Femur (tissue), 1 donor: Measurements from ENCODE around the gene ZNF445.
"Not testable (repeated sequence)": the region's sequence is repeated elsewhere in the genome, so short reads cannot be mapped to it uniquely, and the experiment has no call there.

Experiments used
- DNase-seq: peaks from one replicate; pipeline ENCODE4 v3.0.0-alpha.2; 2017

The ZNF445 gene

DNA sequence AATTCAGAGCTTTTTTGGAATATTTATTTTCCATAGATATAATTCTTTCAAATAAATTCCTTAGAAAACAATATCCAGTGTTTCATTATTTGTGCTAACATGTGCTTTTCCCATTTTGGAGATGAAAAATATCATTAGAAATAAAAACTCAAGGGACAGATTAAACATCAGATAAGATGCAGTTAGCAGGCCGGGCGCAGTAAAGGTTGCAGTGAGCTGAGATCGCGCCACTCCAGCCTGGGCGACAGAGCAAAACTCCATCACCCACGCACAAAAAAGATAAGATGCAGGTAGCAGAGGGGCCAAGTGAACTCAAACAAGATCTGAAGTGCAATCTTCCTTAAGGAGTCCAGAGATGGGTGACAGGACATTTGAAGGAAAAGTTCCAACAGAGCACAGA, 48.0 kb downstream of the ZNF445 start:
- DNase-seq: no peak

DNA sequence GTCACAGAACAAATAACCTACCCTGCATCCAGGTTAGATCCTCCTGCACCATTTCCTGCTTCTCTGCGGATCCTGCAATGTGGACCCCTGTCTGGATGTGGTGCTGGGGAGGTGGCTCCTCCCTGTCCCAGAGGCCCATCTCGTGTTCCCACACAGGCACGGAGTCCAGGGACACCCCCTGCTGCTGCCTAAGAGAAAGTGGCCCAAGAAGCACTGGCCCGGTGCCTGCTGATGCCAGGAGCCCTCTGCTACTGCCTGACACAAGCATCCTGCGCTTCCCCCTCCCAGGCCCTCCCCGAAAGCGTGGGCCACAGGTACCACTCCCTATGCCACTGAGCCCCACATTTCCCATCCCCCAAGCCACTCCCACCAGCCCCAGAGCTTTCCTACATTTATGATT, 48.6 kb downstream of the ZNF445 start:
- DNase-seq: no peak

DNA sequence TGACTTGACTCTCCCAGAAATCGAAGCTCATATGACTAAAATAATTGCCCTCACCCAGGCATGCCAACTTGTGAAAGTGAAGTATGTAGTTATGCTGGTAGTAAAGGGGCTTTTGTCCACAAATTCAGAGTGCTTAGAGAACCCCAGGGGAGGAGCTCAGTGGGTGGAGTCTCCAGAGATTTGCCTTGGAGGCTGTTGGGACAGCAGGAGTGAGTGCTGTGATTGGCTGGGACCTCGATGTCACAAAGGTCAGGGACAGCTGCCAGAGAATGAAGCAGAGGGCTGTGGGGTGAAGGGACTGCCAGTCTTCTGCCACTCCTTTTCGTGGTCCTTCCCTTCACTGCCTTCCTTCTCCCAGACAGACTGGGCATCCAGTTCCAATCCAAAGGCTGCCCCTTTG, 49.8 kb downstream of the ZNF445 start:
- DNase-seq: no peak

DNA sequence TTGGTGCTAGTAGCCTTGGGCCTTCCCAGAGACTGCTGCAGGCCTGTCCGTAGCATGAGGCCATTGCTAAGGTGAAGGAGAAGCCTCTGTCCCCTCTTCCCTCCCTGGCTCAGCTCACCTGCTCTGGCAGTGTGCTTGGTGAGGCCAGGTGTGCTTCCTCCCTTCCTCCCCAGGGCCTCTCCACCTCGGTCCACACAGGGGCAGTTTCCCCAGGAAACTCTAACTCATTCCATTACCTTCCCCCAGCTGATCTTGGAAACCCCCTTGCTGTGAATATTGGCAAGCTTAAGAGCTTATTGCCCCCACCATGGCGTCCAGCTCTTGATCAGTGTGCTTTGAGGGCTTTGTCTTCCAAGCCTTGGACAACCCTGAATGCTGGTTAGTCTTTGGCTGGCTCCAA, 52.7 kb downstream of the ZNF445 start:
- DNase-seq: no peak

DNA sequence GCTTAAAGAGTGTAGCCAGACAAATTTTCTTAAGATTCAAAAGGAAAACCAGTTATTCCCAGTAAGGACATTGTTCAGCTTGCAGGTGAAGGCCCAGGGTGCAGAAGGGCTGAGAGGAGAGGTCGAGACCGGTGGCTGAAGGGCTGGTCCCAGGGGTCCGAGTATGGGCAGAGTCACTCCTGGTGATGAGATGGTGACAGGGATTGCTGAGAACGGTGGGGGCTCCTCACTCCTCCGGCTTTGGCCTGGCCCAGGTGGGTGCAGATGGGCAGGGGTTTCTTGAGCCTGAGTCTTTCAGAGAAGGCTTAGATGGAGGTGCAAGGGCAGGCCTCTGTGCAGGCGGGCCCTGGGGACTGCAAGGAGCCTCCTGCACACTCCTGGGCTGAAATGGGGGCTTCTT, 56.2 kb downstream of the ZNF445 start:
- no peak for DNase-seq

DNA sequence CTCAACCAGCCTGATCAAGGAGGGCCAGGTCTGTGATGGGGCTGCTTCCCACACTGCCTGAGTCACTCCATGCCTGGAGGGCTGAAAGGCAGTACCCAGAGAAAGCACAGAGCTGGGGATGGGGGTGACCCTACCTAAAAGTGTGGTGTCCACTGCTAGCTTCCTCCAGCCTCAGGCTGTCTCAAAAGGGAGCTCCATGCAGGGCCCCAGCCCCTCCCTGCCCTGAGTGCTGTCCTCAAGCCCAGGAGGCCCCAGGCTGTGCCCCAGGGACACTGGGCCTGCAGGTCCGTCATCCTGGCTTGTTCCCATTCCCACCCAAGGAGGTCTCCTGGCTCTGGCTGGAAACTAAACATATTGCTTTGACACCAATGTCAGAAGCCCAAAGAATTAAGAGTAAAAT, 56.8 kb downstream of the ZNF445 start:
- no peak for DNase-seq

DNA sequence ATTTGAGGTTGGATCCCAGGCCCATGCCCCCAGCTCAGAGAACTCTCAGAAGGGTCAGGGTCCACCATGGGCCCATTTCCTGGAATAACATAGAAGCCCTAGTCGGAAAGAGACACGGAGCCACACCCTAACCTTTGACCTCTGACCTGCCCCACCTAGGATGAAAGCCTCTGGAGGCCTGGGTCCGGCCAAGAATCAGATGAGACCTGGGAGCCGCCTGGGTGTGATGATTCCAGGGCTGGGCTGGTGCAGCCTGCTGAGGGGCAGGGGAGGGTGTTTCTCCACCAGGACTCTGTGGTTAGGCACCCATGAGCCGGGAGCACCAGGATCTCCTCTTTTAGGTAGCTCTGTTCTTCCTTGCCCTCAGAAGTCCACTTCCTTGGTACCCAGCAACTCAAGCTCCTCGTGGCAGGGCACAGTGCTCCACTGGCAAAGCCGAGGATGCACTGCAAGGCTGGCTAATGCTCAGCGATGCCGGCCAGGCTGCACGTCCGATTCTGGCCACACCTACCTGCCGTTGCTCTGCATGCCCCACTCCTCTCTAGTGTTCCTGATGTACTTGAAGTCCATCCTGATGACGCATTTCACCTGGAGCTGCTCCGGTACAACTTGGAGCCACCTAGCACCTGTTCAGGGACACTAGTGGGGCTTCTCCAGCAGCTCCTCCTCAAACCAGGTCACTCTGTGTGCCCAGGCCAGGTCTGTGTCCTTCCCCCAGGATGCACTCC, 57.4 kb downstream of the ZNF445 start:
- no peak for DNase-seq

DNA sequence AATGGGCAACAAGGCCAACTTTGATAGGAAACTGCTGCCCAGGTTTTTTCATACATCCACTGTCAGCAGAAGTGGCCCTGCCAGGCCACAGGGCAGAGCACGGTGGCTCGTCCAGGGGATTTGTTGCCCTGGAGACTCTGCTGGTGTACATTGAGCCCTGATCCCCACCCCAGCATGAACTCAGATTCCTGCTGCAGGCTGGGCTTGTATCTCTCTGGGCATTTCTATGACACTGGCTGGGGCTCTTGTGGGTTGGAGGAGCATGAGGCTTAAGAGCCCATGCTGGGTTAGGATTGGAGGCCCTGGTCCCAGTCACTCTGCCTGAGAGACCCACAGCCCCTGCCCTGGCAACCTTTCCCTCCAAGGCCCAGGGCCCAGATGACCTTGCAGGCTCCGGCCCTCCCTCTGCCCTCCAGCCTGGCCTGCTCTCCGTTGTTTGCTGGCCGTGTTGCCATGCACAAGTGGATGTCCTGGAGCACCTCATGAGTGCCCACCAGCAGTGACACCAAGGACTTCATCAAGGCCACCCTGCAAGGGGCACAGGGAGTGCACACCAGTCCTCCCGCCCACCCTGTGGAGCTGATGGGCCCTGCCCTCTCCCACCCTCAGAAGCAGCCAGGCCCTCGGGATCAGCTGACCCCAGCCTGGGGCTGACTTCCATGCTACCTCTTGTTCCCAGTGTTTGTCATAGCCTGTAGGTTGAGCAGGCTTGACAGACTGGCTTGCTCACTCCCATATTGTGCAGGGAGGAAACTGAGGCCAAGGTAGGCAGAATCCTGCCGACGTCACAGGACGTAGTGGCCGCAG, 58.2 kb downstream of the ZNF445 start:
- no peak for DNase-seq

DNA sequence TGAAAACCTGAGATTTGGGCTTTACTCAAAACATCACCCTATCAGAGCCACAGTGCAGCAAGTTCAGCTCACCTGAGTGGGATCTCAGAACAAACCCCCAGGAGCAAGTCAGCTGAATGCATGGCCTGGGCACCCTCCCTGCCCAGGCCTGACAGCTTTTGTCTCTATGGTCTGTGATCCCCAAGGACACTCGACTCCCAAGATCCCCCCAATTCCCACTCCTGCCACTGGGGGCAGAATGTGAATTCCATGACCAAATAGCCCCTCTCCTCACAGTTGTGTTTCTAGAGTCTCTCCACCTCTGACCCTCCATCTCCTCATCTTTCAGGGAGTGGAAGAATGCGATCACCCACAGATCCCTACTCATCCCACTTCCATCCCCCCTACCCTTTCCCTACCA, 58.9 kb downstream of the ZNF445 start:
- DNase-seq: no peak

DNA sequence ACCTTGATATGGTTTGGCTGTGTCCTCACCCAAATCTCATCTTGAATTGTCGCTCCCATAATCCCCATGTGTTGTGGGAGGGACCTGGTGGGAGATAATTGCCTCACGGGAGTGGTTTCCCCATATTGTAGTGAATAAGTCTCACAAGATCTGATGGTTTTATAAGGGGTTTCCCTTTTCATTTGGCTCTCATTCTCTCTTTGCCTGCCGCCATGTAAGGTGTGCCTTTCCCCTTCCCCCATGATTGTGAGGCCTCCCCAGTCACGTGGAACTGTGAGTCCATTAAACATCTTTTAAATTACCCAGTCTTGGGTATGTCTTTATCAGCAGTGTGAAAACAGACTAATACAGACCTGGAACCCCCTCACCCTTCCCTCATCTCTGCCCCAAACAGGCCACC, 59.4 kb downstream of the ZNF445 start:
- not testable (repeated sequence) for DNase-seq

DNA sequence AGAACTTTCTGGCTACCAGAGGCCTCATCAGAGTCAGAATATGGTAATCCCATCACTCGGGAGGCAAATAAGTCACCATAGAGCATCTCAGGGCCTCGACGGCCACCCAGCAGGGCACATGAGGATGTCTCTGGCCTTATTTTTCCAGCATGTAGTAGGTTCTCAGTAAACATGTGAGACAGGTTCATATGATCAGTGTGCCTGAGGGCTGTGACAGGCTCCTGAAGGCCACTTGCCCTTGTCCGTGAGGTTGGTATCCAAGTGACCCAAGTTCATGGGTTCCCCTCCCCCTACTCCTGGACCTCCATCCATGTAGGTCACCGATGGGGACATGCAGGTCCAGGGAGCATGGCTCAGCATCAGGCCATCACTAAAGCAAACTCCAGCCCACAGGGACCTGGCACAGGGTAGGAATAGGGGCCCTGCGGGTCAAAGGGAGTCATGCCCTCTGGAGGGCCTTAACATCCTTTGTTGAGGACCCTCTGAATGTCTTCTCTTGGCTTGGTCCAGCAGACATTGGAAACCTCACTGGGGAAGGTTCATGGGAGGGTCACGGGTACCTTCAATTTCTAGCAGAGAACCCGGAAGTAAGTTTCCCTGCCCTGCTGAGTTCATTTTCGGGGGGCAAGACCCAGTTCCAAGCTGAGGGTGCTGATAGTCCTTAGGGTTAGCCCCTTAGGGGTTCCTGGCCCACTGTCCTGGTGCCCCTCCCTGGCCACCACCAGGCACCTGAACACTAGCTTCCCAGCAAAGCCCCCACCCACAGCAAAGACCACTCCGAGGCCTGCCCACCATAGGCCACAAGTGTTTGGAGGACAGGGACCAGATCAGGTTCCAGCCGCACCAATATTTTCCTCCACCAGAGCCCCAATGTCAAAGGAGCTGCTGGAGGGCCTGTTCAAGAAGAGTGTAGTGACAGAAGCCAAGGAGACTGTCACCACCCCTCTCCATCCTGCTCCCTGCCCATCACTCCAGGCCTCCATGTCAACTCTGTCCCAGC, 61.1 kb downstream of the ZNF445 start:
- DNase-seq: no peak

DNA sequence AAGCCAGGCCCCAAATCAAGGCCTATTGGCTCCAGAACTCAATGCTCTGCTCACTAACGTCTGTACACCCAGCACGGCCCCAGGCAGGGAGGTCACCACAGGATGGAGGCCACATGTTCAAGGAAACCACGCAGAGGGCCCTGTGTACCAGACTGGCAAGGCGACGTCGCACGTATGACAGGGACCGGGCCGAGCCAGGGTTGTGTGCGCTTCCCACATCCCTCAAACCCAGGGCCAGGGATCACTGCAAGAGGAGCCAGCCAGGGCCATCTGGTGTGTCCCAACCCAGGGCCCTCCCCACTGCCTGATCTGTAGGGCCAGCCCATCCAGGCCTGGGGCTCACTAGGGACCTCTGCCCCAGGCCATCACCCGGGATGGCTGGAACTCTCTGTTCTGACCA, 62.0 kb downstream of the ZNF445 start:
- DNase-seq: no peak

DNA sequence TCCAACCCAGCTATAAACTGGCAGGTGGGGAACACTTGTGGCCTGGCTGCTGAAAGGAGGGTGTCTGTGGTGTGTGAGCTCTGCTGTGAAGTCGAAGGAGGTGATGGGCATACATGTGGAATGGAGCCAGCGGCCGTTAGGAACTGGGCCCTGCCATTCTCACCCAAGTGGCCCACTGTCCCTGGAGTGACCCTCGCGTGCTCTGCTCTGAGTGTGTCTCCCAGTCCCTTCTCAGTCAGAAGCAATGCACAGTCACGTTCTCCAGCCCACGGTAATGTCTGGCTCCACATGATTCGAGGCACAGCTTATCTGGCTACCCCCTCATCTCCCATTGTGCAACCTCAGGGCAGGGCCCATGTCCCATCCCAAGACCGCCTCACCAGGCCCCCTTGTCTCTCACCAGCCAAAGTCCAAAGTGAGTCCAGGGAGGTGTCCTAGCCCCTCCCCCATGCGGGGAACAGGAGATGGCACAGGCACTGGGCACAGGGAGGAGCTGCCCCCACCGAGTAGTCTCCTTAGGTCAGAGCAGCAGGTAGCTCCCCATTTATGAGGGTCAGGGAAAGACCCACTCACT, 62.9 kb downstream of the ZNF445 start:
- no peak for DNase-seq

DNA sequence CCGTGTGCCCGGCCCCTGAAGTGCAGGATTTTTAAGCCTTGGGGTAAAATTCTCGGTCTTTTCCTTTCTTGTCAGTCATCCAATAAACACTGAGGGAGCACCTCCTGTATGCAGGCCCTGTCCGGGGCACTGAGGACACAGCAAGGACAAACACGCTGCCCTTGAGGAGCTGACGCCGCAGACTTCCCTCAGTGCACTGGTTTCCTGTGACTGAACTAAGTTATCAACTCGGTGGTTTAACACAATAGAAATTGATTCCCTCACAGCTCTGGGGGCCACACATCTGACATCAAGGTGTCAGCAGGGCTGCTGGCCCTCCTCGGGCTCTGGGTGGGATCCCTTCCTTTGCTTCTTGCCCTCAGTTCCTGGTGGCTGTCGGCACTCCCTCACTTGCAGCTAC, 65.1 kb downstream of the ZNF445 start:
- DNase-seq: no peak

DNA sequence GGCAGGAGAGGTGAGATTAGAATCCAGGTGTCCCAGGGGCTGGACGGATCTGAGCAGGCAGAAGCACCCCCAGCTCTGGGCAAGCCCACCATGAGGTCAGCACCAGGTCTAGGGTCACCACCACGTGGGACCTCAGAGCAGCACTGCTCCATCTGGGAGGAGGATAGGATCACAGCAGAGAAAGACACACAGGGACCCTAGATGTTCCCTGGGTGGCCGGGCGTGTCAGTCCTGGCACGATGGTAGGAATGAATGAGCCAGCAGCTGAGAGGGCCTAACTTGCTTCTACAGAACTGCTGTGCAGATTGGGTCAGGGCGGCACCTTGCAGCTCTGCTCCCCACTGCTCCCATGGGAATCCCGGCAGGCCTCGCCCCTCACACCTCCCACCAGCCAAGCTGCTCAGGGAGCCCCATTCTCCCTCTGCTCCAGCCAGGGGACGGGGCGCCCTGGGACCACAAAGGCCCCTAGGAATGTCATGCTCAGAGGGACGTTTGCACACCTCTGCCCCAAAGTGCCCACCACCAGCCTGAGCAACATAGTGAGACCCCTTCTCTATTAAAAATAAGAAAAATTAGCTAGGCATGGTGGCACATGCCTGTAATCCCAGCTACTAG, 66.3 kb downstream of the ZNF445 start:
- DNase-seq: no peak

DNA sequence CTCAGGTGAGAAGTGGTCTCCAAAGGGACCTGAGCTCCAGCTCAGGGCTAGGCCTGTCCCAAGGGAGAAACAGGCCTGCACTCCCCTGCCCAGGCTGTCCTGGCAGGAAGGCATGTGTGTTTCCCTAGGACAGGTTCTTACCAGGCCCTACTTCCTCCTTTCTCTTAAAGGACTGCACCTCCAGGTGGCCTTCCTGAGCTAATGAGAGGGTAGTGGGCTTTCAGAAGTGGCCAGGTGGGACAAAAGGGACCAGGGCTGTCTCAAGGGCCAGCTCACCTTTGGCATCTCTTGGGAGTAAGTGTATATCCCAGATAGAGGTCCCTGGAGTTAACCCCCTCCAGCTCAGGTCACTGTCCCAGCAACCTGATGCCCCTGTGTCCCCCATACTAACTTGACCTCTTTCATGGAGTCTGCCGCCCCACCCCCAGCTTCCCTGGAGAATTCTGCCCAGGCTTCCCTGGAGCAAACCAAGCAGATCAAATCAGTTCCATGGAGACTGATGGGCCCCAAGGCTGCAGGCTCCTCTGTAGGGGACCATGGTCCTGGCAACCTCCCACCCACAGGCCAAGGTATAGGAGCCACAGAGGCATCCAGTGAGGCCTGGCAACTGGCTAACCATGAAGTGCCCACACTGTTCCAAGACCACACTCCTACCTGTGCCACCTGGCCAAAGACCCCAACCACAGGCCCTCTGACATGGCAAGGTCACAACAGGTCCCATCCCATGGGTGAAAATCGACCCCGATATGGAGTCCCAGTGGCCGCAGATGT, 67.6 kb downstream of the ZNF445 start:
- DNase-seq: no peak

DNA sequence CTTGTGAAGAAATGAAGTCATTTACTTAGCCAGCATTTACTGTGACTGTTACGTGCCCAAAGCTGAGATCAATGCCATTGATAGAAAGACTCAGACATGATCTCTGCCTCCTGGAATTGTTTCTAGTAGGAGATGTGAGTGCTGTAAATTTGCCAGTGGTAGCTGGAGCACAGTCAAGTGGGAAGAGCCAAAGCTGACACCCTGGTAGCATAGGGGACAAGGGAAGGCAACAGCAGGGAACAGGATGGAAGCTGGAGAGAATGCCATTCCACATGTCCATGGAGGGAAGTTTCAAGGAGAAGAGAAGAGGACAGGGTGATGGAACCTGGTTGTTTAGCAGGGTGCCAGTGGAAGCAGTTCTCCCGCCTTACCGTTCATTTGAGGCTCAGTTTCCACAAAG, 74.9 kb downstream of the ZNF445 start:
- no peak for DNase-seq

DNA sequence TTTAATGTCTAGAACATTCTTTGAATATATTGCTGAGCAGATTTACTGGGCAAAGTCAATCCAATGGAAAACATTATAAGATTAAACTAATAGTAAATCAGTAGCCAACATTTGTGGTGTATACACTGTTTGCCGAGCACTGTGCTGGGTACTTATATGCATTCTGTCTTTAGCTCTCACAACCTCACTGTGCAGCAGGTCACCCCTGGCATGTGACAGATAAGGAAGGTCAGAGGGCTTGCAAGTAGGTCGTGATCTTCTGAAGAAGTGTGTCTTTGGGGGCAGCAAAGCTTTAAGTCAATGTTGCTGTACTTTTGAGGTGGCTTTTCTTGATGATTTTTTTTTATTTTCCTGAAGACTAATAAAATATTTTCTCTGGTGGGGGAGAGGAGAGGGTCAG, 76.7 kb downstream of the ZNF445 start:
- no peak for DNase-seq

DNA sequence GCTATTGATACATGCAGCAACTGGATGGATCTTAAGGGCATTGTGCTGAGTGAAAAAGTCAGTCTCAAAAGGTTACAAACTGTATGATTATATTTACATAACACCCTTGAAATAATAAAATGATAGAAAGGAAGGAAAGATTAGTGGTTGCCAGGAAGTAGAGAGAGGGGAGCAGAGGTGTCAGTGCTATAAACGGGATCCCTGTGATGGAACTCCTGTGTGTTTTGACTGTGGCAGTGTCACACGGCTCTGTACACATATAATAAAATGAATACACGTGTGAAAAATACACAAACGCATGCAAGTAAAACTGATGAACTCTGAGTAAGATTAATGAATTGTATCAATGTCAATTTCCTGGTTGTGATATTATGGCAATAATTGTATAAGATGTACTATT, 78.6 kb downstream of the ZNF445 start:
- DNase-seq: no peak

DNA sequence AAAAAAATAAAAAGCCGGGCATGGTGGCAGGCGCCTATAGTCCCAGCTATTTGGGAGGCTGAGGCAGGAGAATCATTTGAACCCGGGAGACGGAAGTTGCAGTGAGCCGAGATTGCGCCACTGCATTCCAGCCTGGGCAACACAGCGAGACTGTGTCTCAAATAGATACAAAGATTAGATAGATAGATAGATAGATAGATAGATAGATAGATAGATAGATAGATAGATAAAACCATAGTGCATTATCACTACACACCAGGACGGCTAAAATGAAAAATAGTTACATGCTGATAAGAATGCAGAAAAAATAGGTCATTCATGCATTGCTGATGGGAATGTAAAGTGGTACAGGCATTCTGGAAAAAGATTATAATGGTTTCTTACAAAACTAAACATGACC, 79.2 kb downstream of the ZNF445 start:
- DNase-seq: not testable (repeated sequence)
